ENCODE data around the gene TRMT11.

TRMT11 gene

DNA sequence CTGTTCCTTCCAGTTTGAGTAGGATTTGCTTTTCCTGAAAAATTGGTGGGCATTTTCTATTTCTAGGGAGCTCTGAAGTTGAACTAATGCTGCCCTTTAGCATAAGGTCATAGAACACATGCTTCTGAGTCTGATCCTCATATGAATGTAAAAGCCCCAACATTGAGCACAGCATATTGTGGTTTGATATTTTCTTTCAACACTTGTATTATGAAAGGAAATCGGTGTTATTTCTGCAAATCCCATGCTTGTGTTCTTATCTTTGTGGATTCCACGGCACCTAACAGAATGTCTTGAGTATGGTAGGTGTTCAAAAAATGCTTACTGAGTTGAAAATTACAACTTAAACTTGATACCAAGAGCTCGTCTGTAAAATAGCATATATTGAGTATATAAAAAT is 85.8 kb downstream of the TRMT11 start:
- no peak for DNase-seq (ENCODE audit: low spot score)
- Histone ChIP-seq H3K27ac (no peak overlapping the region), H3K4me3 (no peak overlapping the region)
- TF ChIP-seq, protein P1, sequence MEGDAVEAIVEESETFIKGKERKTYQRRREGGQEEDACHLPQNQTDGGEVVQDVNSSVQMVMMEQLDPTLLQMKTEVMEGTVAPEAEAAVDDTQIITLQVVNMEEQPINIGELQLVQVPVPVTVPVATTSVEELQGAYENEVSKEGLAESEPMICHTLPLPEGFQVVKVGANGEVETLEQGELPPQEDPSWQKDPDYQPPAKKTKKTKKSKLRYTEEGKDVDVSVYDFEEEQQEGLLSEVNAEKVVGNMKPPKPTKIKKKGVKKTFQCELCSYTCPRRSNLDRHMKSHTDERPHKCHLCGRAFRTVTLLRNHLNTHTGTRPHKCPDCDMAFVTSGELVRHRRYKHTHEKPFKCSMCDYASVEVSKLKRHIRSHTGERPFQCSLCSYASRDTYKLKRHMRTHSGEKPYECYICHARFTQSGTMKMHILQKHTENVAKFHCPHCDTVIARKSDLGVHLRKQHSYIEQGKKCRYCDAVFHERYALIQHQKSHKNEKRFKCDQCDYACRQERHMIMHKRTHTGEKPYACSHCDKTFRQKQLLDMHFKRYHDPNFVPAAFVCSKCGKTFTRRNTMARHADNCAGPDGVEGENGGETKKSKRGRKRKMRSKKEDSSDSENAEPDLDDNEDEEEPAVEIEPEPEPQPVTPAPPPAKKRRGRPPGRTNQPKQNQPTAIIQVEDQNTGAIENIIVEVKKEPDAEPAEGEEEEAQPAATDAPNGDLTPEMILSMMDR (IDR thresholded peaks at IDR 0.05), result no peak

DNA sequence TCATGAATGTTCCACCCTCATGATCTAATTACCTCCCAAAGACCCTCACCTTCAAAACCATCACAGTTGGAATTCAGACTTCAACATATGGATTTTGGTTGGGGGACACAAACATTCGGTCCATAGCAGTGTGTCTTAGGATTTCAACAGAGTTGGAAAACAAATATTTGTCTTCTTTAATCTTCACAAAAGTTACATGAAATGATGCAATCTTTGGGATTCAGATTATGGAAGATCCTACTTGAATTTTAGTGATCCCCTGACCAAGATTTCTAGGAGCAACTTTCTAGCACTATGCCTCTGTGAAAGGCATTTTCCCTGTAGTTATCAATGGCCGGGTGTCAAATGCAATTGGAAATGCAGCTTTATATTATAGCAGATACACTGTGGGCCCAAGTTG is 86.5 kb downstream of the TRMT11 start:
- H3K27ac ChIP-seq, result no peak overlapping the region
- no peak for DNase-seq (ENCODE audit: low spot score)
- H3K4me3 ChIP-seq, result no peak overlapping the region
- TF ChIP-seq, protein P1 (IDR thresholded peaks at IDR 0.05), result no peak

DNA sequence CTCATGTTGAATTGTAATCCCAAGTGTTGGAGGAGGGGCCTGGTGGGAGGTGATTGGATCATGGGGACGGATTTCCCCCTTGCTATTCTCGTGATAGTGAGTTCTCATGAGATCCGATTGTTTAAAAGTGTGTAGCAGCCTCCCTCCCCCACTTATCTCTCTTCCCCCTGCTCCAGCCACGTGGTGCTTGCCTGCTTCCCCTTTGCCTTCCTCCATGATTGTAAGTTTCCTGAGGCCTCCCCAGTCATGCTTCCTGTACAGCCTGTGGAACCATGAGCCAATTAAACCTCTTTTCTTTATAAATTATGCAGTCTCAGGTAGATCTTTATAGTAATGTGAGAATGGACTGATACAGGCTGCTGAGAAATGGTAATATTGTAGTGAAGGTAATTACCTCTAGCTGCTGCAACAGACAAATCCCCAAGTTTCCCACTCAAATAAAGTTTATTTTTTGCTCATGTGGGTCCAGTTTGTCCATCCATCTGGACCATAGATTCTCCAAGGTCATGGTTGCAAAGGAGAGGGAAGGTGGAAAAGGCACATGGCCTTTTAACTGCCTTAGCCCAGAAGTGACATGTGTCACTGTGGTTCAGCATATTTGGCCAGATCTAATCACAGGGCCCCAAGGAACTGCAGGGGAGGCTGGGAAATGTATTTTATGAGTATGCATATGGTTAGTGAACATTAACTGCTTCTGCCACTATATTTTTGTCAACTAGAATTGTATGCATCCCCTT is 89.2 kb downstream of the TRMT11 start:
- H3K27ac ChIP-seq, result no peak overlapping the region
- H3K4me3 ChIP-seq, result no peak overlapping the region
- TF ChIP-seq, protein P1 (IDR thresholded peaks at IDR 0.05), result no peak
- no peak for DNase-seq (ENCODE audit: low spot score)

DNA sequence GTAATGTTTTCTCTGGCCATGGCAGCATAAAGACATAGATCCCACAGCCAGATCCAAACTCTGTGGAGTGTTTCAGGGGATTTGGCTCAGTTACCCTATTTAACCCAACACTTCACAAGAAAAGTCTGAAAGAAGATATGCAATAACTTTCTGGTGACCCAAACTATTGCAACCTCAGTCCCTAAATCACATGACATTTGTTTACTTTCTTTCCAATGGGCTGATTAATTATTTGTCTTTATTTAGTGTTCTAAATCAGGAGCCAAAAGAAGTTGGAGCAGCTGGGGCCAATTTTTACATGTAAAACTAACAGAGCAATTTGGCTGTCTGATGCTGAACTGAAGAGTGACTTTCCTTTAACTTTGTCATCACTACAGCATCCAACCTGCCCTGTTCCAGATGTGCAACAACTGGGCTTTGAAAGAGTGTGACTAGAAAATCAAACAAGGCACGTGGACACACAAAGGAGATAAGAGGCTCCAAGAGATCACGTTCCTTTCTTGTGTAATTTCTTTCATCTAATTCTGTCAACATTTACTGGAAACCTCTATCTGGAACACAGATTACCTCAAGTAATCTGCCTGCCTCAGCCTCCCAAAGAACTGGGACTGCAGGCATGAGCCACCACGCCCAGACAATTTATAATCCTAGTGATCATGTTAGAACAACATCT is 90.8 kb downstream of the TRMT11 start:
- TF ChIP-seq, protein P1 (IDR thresholded peaks at IDR 0.05), result no peak
- Histone ChIP-seq H3K4me3 (no peak overlapping the region), H3K27ac (no peak overlapping the region)
- DNase-seq (ENCODE audit: low spot score), result no peak

DNA sequence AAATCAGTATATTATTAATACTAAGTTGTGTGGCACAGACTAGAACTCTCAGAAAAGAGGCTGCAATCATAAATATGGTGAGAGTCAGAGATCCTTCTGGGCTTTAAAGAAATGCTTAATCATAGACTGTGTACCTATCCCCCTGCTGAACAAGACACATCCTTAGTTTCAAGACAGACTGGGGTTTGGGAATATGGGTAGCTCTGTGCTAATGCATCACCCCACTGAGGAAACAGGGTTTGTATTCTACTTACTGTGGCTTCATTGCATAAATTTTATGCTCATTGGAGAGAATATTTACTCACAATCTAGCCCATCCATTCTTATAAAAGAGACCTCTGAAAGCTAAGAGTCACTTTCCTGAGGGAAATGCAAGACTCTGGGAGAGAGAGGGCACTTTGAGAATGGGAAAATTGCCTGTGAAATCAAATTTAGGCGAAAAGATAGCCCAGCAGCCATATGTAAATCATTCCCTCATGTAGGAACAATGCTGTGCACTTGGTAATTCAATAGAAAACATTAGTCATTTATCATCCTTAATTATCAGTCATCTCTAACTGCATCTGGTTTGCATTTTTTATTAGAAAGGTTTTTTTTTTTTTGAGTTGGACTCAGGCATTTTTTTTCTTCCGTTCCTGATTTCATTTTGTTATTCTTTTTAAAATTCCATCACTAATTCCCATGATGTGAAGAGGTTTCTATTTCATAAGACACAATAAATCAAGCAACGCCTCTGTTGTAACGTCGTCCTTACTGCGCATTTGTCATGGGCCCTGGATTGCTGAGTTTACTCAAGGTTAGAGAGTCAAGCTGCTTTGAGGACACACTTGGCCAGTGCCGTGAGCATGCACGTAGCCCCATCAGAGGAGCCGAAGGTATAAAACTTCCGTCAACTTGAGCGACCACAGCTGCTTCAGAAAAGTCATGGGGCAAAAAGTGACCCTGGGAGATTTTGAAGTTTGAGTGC is 91.8 kb downstream of the TRMT11 start:
- no peak overlapping the region for H3K27ac ChIP-seq
- TF ChIP-seq, protein P1 (IDR thresholded peaks at IDR 0.05), result no peak
- no peak overlapping the region for H3K4me3 ChIP-seq
- no peak for DNase-seq (ENCODE audit: low spot score)

DNA sequence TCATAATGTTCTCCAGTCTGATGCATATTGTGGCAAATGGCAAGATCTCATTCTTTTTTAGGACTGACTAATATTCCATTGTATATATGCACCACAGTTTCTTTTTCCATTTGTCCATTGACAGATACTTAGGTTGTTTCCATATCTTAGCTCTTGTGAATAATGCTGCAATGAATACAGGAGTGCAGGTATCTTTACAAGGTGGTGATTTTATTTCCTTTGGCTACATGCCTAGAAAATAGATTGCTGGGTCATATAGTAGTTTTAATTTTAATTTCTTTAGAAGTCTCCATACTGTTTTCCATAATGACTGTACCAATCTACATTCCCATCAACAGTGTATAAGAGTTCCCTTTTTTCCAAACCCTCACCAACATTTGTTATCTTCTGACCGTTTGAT is 97.5 kb downstream of the TRMT11 start:
- no peak overlapping the region for H3K27ac ChIP-seq
- no peak overlapping the region for H3K4me3 ChIP-seq
- no peak for DNase-seq (ENCODE audit: low spot score)
- TF ChIP-seq, protein P1 (IDR thresholded peaks at IDR 0.05), result no peak

Data from coronary artery (tissue), 2 donors.